Measurements from ENCODE around the gene LGALS12.

The LGALS12 gene

GRCh38 chr11:63505857-63506528 is at the start of gene LGALS12:
Gene LGALS12, plus strand, starts transcription at chr11:63506084. Its CDS starts 375 bp downstream, at chr11:63506459.
- peak; percentile 94 for DNase-seq

- DNase-seq, result no peak
Measured at GRCh38 chr11:63459586-63459985, 46.3 kb upstream of the LGALS12 start.

- no peak for DNase-seq
Measured at GRCh38 chr11:63462137-63462536, 43.7 kb upstream of the LGALS12 start.

GRCh38 chr11:63470311-63470710 is 35.6 kb upstream of the LGALS12 start:
- DNase-seq, result no peak

- no peak for DNase-seq
Measured at GRCh38 chr11:63472372-63472771, 33.5 kb upstream of the LGALS12 start.

GRCh38 chr11:63476618-63477017 is 29.3 kb upstream of the LGALS12 start:
- no peak for DNase-seq

GRCh38 chr11:63478896-63479295 is 27.0 kb upstream of the LGALS12 start:
- peak; percentile 65 for DNase-seq

- no peak for DNase-seq
Measured at GRCh38 chr11:63480039-63480438, 25.8 kb upstream of the LGALS12 start.

- no peak for DNase-seq
Measured at GRCh38 chr11:63485777-63486176, 20.1 kb upstream of the LGALS12 start.

GRCh38 chr11:63488789-63489188 is 17.1 kb upstream of the LGALS12 start:
- DNase-seq, result no peak

GRCh38 chr11:63489879-63490278 is 16.0 kb upstream of the LGALS12 start:
- DNase-seq, result no peak

- no peak for DNase-seq
Measured at GRCh38 chr11:63490551-63491239, 15.2 kb upstream of the LGALS12 start, which contains the start of gene PLAAT5. Gene PLAAT5, minus strand, starts transcription at chr11:63491167. Its CDS starts 133 bp downstream, at chr11:63491034.

GRCh38 chr11:63491240-63491587 is 14.7 kb upstream of the LGALS12 start:
- DNase-seq, result no peak

- DNase-seq, result no peak
Measured at GRCh38 chr11:63491636-63492372, 14.1 kb upstream of the LGALS12 start.

- no peak for DNase-seq
Measured at GRCh38 chr11:63492441-63492840, 13.4 kb upstream of the LGALS12 start.

- no peak for DNase-seq
Measured at GRCh38 chr11:63493127-63493526, 12.8 kb upstream of the LGALS12 start.

- no peak for DNase-seq
Measured at GRCh38 chr11:63494975-63495374, 10.9 kb upstream of the LGALS12 start.

GRCh38 chr11:63499874-63500273 is 6.0 kb upstream of the LGALS12 start:
- no peak for DNase-seq

GRCh38 chr11:63501236-63501635 is 4.6 kb upstream of the LGALS12 start:
- DNase-seq, result no peak

GRCh38 chr11:63502252-63502820 is 3.5 kb upstream of the LGALS12 start:
- no peak for DNase-seq

- DNase-seq, result no peak
Measured at GRCh38 chr11:63503492-63503891, 2.4 kb upstream of the LGALS12 start.

GRCh38 chr11:63504054-63504453 is 1.8 kb upstream of the LGALS12 start:
- no peak for DNase-seq

GRCh38 chr11:63504933-63505586 is 824 bp upstream of the LGALS12 start:
- DNase-seq, result no peak
